ENCODE measurements around the gene KRT26. TPM values are rescaled to one million over a fixed set of nuclear protein-coding genes. Genes with fewer than 3 reads are reported as not detected.
"Not testable (repeated sequence)": the region's sequence is repeated elsewhere in the genome, so short reads cannot be mapped to it uniquely, and the experiment has no call there.

Gene KRT26
- total RNA-seq, 1 donor from 2014 or later: not detected

GRCh38 chr17:40795019-40795667, 23.1 kb upstream of the KRT26 start:
- DNase-seq (ENCODE audit: low spot score): no peak

- no peak for DNase-seq (ENCODE audit: low spot score)
These were observed 22.5 kb upstream of the KRT26 start for GRCh38 chr17:40794466-40794865.

GRCh38 chr17:40793832-40794231, 21.8 kb upstream of the KRT26 start:
- no peak for DNase-seq (ENCODE audit: low spot score)

GRCh38 chr17:40791787-40792436, 19.9 kb upstream of the KRT26 start:
- DNase-seq (ENCODE audit: low spot score): no peak

GRCh38 chr17:40791111-40791510, 19.1 kb upstream of the KRT26 start:
- DNase-seq (ENCODE audit: low spot score): no peak

GRCh38 chr17:40782450-40782849, 10.4 kb upstream of the KRT26 start, which contains the start of gene KRT27:
TSS of gene KRT27 (minus strand) at chr17:40782550. CDS start at chr17:40782493, 57 bp downstream.
- DNase-seq (ENCODE audit: low spot score): no peak

- DNase-seq (ENCODE audit: low spot score): no peak
These were observed 7.3 kb upstream of the KRT26 start for GRCh38 chr17:40779181-40779909.

- DNase-seq (ENCODE audit: low spot score): no peak
These were observed 6.5 kb upstream of the KRT26 start for GRCh38 chr17:40778461-40778860.

GRCh38 chr17:40777971-40778370, 6.0 kb upstream of the KRT26 start:
- DNase-seq (ENCODE audit: low spot score): no peak

- no peak for DNase-seq (ENCODE audit: low spot score)
These were observed 5.5 kb upstream of the KRT26 start for GRCh38 chr17:40777459-40777858.

GRCh38 chr17:40775945-40776344, 3.9 kb upstream of the KRT26 start:
- DNase-seq (ENCODE audit: low spot score): no peak

- DNase-seq (ENCODE audit: low spot score): no peak
These were observed 6.3 kb downstream of the KRT26 start for GRCh38 chr17:40765657-40766056.

GRCh38 chr17:40763752-40764151, 8.2 kb downstream of the KRT26 start:
- no peak for DNase-seq (ENCODE audit: low spot score)

- DNase-seq (ENCODE audit: low spot score): no peak
These were observed 11.6 kb downstream of the KRT26 start for GRCh38 chr17:40760105-40761016.

- no peak for DNase-seq (ENCODE audit: low spot score)
These were observed 16.8 kb downstream of the KRT26 start, which contains the start of gene KRT25 for GRCh38 chr17:40755231-40755630. TSS of gene KRT25 (minus strand) at chr17:40755331. CDS start at chr17:40755271, 60 bp downstream.

GRCh38 chr17:40753804-40754203, 18.2 kb downstream of the KRT26 start:
- no peak for DNase-seq (ENCODE audit: low spot score)

- DNase-seq (ENCODE audit: low spot score): no peak
These were observed 20.9 kb downstream of the KRT26 start for GRCh38 chr17:40751065-40751464.

GRCh38 chr17:40750391-40750790, 21.6 kb downstream of the KRT26 start:
- no peak for DNase-seq (ENCODE audit: low spot score)

GRCh38 chr17:40748666-40749065, 23.3 kb downstream of the KRT26 start:
- DNase-seq (ENCODE audit: low spot score): not testable (repeated sequence)

GRCh38 chr17:40738553-40738952, 33.4 kb downstream of the KRT26 start:
- DNase-seq (ENCODE audit: low spot score): no peak

GRCh38 chr17:40735016-40735415, 37.0 kb downstream of the KRT26 start:
- DNase-seq (ENCODE audit: low spot score): no peak

Measured in mesenteric fat pad (tissue), 1 donor.